Left hindlimb (tissue), 1 donor: ENCODE results near the gene ANKRD65.
"Not testable (repeated sequence)": the region's sequence is repeated elsewhere in the genome, so short reads cannot be mapped to it uniquely, and the experiment has no call there.

Experiments
- DNase-seq: peaks from one replicate; pipeline ENCODE4 v3.0.0-alpha.2; 2018

Gene ANKRD65

GRCh38 chr1:1393428-1393827 is 27.6 kb downstream of the ANKRD65 start:
- DNase-seq, result no peak

- DNase-seq, result no peak
These were observed 28.1 kb downstream of the ANKRD65 start for GRCh38 chr1:1393014-1393413.

GRCh38 chr1:1391225-1391624 is 29.9 kb downstream of the ANKRD65 start:
- no peak for DNase-seq

- no peak for DNase-seq
These were observed 30.4 kb downstream of the ANKRD65 start for GRCh38 chr1:1390675-1391074.

GRCh38 chr1:1388078-1388472 is 33.0 kb downstream of the ANKRD65 start:
- no peak for DNase-seq

- DNase-seq, result no peak
These were observed 33.7 kb downstream of the ANKRD65 start for GRCh38 chr1:1387098-1388077.

GRCh38 chr1:1385931-1386330 is 35.1 kb downstream of the ANKRD65 start:
- no peak for DNase-seq

GRCh38 chr1:1385339-1385738 is 35.7 kb downstream of the ANKRD65 start:
- DNase-seq, result not testable (repeated sequence)

GRCh38 chr1:1381294-1381693 is 39.8 kb downstream of the ANKRD65 start:
- no peak for DNase-seq

- DNase-seq, result no peak
These were observed 40.2 kb downstream of the ANKRD65 start for GRCh38 chr1:1380860-1381259.

- no peak for DNase-seq
These were observed 43.4 kb downstream of the ANKRD65 start for GRCh38 chr1:1377540-1378205.

- DNase-seq, result no peak
These were observed 44.4 kb downstream of the ANKRD65 start for GRCh38 chr1:1376551-1377226.

- peak; percentile 99 for DNase-seq
These were observed 46.0 kb downstream of the ANKRD65 start, which contains the start of gene AURKAIP1 for GRCh38 chr1:1374929-1375662. AURKAIP1 (minus strand) TSS chr1:1375207; CDS start chr1:1374756, 451 bp downstream.

- DNase-seq, result peak; percentile 44
These were observed 46.5 kb downstream of the ANKRD65 start for GRCh38 chr1:1374589-1374928.

- DNase-seq, result no peak
These were observed 47.1 kb downstream of the ANKRD65 start for GRCh38 chr1:1373815-1374588.

GRCh38 chr1:1373051-1373814 is 47.8 kb downstream of the ANKRD65 start:
- DNase-seq, result peak; percentile 42

- DNase-seq, result peak; percentile 79
These were observed 49.0 kb downstream of the ANKRD65 start for GRCh38 chr1:1371746-1372711.

GRCh38 chr1:1371364-1371745 is 49.7 kb downstream of the ANKRD65 start:
- peak; percentile 75 for DNase-seq

- peak; percentile 42 for DNase-seq
These were observed 50.2 kb downstream of the ANKRD65 start for GRCh38 chr1:1370771-1371300.

- DNase-seq, result not testable (repeated sequence)
These were observed 51.0 kb downstream of the ANKRD65 start for GRCh38 chr1:1370094-1370493.
